HS-27A (cell line): ENCODE data around the gene IDH3A.

ENCODE experiments used
- DNase-seq: peaks from one replicate; pipeline ENCODE4 v3.0.0-alpha.2; 2012; ENCODE audit warnings: low read depth, missing footprints

Gene IDH3A

DNA sequence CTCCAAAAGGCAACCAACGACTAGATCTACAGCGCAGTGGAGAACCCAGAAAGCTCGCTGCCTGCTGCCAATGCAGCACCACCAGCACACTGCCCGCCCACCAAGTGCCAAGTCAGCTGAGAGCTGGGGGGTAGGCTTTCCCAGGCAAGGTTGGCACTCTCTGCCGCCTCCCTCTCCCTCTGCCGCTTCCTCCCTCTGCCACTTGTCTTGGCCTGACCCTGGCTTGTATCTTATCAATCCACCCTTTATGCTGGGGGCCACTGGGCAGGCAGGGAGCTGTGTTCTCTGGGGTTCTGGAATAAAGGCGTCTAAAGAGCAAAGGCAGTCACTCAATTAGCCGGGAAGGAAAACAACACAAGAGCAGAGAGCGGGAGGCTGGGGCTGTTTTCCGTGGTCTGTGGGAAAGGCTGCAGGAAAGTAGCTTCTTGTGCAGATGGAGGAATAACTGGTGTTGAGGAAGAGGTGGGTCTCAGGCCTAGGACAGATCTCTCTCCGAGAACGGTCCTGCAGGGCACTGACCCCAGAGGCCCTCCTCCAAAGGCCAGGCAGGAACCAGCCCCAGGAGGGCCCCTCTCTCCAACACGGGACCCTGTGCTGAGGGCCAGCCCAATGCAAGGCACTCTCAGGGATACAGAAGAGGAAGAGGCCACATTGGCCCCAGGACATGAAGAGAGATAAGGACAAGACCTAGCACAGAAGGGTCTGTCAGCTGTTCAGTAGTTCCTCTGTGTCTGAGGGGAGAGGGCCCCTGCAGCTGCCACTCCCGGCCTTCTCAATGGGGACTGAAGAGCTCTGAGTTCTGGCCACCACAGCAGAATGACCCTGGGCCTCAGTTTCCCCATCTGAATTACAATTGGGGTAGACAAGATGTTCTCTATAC, 54.4 kb downstream of the IDH3A start:
- DNase-seq, result no peak

DNA sequence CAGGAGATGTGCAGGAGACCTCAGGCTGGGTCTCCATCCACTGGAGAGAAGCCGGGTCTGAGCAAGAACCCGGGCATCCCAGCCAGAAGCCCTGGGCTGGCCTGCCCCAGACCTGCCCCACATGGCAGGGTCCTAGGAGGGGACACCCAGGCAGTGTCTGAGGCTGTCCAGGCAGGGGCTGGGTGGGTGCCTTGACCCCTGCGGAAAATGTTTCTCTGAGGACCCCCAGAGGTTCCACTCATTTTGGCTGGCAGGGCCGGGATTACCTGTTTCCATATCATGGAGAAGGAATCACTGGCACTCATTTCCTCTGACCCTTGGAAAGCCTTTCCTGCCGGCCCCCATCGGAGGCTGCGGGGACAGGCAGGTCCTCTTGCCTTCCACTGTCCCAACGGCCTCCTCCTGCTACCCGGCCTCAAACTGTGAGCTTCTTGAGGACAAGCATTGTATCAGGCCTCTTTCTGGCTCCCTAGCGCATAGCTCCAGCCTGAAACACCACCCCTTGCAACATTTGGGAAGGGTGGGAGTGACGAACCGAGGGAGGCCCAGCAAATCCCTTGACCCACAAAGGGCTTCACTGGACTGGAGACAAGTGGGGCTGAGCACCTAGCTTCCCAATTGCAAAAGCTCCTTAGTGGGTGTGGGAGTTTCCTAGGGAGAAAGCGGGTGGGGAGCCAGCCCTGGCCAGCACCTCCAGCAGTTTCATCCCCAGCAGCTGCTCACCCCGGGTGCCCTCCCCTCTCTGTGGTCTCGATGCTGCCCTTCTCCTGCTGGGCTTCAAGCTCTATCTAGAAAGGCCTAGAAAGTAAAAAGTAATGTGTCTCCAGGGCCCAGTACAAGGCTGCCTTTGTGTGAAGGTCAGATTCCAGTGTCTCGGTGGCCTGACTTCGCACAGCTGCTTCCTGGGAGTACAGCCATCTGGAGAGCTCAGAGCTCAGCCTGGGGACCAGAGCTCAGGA, 55.5 kb downstream of the IDH3A start:
- DNase-seq, result no peak

DNA sequence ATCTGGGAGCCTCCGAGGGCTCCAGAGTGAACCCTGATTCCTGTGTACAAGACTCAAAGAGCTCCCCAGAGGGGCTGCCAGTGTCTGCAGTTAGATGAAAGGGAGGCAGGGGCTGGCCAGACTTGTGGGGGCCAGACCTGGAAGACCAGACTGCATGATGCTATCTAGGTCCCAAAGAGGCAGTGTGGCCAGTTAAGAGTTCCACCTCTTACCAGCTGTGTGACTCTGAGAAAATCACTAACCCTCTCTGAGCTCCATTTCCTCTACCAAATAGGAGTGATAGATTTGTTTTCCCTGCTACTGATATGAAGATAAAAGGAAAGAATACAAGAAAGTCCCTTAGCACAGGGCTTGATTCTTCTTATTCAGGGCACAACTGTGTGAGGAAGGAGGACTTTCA, 56.2 kb downstream of the IDH3A start:
- no peak for DNase-seq

DNA sequence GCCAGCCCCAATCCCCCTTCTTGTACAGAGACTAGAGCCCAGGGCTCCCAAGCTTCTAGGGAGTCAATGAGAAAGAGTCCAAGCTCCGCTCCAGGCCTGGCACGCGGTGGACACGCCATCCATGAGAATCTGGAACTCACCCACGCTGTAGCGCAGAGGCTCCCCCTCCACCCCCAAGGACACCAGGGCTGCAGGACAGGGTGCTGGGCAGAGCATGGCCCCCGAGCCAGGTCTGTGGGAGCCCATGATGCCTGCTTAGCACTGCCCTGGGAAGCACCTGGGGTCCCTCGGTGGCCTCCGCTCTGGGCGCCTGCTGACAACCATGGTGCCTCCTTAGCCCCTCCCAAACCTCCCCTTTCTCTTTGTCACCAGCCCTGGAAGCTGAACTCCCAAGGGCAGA, 56.7 kb downstream of the IDH3A start:
- DNase-seq, result no peak

DNA sequence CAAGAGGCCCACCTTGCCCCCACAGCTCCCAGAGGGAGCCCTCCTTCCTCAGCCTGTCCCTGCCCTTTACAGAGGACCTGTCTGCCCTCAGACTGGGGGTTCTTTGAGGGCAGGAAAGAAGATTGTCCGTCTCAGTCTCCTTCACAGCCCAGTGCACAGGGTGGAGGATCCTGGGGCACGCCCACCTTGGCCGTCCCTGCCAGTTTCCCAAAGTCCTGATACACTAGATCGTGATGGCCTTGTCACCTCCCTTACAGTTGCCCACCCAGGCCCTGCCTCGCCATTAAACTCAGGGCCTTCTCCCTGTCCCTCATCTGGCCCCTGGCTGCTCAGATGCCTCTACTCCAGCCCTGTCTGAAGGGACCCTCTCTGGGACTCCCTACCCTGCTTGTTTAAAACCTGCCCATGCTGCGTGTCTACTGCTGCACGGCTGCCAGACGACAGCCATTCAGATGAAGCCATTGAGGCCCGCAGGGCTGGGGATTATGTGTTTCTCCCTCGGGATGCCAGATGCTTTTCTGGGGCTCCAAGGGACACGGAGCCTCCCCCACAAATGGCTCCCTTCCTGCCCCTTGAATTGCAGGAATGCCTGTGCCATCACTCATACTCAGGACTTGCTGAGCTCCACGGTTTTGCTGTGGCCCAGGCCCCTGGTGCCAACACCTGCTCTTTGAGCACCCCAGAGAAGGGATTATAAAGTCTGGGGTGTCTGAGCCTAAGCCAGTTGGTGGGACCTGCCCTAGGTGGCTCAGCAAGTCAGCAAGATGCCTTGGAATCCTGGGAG, 57.4 kb downstream of the IDH3A start:
- DNase-seq, result peak; percentile 59

DNA sequence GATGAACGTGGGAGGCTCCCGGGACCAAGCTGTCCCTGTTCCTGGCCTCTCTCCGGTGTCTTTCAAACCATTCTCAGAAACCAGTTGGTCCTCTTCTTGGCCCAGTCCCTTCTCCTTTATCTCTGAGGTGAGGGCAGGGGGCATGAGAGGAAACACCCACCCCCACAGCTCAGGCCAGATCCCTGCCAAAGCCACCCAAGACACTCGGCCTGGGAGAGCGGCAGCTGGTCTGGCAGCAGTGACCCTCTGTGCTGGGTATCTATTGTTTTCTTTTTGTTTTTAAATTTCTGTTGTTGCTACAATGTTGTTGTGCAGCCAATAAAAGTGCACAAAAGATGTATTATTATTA, 57.9 kb downstream of the IDH3A start:
- no peak for DNase-seq

DNA sequence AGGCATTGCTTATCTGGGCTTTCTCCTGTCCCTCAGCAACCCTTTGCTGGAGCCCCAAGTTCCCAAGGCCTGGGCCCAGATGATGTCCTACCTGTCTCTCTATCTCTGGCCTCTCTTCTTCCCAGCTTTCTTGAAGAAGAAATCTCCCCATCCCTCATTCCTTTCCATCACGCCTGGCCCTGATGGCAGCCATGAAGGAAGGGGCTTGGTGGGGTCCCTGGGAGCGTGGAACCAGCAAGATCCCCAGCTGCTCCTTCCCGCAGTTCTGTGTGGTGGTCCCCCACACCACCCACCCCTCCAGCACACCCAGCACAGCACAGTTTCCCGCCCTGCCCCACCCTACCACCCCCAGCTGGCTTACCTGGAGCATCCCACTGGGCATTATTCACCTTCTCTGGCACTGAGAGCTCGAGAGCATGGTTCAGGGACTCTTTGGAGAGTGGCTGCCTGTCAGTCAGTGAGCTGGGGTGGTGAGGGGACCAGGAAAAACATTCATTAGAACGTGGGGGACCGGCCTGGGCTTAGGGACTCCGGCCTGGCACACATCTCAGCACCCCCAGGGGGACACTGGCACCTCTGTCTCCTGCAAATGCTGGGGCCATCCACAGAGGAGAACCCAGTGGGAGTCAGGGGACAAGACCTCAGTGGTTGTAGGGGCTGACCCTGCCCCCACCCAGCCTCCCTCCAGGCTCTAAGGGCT, 58.6 kb downstream of the IDH3A start:
- no peak for DNase-seq

DNA sequence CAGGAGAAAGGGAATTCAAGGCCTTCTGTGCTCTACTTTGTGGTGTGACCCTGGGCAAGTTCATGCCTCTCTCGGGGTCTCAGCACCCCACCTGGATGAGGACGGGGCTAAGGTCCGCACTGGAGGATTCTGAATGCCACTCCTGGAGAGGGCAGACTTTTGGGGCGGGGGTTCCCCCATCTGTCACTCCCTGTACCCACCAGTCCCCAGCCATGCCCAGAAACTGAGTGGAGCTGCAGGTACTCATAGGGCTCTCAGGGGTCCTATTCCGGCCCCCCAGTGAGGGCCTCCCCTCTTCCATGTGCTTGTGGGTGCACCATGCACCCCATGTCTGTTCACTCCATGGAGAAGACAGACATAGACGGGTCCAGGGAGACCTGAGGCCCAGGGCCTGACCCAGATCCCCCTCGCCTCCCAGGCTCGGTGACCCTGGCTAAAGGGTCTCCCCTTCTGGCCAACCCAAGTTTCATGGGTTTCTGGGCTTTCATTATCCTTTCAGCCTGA, 59.2 kb downstream of the IDH3A start:
- DNase-seq, result no peak

DNA sequence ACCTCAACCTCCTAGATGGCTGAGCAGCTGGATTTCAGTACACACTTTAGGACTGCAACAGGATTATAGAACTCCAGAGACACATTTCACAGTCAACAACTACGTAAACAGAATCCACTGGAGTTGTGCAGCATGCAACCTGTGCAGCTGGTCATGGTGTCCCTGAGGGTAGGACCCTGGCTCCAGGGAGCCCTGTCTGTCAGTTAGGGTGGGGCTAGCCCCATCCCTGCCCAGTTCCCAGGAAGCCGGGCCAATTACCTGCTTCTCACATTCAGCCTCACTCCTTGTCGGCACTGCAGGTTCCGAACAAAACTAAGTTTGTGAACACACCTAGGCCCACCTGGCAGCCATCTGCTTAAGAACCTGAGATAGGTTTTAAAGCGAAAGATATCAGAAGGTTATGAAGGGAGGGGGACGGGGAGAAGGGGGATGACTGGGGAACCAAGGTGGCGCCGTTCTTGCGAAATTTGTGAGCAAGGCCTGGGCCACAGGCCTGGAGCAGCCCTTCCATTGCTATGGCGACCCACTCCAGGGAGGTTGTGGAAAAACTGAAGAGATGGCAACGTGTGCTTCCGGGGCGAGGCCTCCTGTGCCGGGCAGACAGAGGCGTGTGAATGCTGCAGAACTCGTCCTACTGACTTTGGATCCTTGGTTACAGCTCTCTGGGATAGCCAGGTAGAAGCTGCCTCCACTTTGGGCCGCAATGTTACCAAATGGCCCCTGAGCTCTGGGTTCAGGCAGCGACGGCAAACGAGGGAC, 59.9 kb downstream of the IDH3A start:
- no peak for DNase-seq

DNA sequence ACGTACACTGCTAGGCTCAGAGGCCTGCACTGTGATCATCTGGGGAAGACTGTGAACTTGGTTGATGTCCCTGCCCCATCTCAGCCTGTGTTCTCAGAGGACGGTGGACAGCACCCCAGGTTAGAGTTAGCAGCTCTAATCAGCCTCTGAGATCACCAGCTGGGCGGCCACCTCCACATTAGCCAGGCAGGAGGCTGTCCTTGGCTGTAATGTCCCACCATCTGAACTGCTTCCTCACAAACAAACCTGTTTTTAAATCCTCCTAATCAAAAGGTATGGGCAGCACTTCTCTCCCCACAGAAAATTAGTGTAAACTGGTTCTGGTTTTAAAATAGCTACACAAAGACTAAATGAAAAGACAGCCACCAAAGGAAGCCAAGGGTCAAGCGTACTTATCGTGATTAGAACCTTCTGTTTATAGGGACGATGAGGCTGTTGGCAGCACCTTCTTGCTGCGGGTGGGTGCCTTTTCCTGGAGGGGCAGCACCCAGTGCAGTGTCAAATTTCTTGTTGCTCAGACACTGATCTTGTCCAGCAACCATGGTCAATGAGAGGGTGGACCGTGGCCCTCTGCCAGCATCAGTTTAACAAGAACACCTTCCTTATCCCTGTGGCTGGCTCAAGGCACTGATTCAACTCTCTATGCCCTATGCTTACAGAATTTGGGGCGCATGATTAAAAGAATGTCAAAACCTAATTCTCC, 60.6 kb downstream of the IDH3A start:
- no peak for DNase-seq

DNA sequence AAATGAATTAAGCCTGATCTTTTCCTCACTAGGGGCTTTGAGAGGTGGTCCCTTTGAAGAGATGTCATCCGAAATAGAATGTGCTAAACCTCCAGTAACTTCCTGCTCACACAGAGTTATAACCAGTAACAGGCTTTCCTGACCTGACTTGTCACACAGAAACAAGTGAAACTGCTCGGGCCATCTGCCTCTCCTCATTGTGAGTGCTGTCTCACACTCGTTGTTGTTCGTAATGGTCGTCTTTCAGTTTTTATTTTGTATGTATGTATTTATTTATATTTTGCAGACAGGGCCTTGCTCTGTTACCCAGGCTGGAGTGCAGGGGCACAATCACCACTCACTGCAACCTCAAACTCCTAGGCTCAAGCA, 61.2 kb downstream of the IDH3A start:
- no peak for DNase-seq

DNA sequence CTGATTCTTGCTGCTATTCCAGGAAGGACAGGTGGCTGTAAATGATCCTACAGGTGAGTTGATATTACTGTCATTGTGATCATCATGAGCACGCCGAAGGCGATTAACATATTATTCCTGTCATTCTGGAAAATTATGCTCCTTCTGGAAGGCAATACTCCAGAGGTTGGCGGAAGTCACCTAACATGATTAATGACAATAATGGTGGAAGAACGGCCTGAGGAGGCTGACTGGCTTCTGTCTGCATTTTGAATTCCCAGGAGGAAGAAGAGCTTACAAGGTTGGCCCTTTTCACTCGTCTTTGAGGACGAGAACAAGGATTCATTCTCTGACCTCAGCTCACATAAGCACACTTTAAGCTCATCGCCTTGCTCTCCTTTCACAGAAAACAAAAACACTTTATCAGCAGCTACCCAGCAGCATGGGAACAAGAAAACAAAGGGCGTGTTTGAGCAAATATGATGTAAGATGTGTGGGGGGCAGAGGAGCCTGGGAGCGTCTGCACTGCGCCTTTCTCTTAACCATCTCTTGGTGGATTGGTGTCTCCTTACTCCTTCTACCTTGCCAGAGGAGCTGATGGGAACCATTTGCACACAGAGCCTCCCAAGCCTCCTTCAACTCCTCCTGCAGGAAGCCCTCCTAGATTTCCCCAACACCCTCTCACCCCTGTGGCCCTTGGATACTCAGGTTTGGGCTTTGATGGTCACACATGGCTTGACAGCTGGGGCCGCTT, 62.2 kb downstream of the IDH3A start:
- no peak for DNase-seq

DNA sequence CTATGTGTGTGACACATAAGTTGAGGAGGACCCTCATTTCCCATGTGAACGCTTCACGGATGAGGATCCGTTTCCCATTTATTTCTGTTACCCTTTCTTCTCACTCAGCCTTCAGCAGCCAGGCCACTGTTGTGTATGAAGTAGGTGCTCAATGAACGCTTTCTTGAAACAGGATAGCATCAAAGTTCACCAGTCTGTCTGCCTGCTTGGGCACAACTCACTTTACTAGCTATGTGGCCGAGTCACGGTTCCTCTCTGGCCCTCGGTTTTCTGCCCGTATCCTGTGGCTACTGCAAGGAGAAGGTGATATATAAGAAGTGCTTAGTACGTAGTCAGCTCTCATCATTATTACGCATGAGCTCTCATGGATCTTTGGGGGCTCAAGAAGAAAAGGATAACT, 62.8 kb downstream of the IDH3A start:
- DNase-seq, result no peak

DNA sequence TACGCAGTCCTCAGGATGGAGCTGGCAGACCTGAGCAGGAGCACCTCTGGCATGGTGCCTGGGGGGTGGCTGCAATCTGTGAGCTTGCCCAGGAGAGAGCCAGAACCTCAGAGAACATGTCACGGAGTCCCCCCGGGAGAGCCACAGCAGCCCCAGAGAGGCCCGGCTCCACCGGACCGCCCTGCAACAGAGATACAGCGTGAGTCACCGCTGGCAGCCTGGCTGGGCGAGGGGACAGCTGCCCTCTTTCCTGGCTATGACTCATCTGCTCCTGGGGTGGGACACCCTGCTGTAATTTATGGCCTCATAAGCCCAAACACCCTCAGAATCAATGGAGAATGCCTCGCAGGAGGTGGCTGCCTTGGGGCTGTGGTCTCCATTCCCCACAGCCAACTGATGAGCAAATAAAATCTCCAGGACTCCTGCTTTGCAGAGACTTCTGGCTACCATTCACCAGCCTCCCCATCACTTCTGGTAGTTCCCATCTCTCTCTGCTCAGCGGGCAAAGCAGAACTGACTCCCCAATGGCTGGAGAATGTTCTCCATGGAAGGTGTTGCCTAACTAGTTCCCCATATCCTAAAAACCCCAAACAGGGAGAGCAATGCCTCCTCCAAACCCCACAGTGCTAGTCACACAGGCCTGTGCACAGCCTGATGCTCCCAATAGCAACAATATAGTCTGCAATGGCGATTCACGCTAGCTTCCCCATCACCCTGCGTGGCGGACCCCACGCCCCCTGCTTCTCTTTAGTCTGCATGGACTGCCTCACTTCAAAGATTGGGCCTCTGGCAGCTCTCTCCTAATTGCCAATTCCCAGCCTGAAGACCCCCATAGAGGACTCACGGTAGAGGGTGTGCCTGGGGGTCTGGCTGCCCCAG, 63.6 kb downstream of the IDH3A start:
- DNase-seq, result peak; percentile 83

DNA sequence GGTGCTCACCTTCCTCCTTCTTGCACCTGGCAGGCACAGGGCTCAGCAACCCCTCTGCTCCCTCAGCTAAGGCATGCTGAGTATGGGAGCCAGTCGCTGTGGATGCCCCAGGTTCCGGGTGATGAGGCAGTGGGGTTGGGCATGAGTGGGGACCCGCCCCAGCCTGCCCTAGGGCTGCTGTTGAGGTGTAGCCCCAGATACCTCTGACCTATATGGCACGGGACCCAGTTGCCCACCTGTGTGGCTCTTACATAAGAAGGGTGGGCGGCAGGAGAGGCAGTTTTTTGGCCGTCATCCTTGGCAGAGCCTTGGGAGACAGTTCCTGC, 64.2 kb downstream of the IDH3A start:
- DNase-seq, result no peak

DNA sequence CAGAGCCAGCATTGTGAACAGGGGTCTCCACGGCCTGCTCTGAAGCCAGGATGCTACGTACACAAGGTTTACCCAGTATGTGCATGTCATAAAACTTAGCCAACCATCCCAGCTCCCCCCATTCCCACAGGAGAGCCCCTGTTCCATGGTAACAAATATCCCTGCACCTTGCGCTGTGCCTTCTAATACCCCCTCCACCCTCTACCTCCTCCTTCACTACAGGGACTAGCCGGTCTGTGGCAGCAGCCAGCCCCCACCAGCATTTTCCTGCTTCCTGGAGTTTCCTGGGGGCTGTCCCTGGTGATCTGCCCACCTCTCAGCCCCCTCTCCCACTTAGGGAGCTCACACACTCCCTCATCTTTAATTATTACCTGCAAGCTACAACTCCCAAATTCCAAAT, 64.8 kb downstream of the IDH3A start:
- DNase-seq, result no peak

DNA sequence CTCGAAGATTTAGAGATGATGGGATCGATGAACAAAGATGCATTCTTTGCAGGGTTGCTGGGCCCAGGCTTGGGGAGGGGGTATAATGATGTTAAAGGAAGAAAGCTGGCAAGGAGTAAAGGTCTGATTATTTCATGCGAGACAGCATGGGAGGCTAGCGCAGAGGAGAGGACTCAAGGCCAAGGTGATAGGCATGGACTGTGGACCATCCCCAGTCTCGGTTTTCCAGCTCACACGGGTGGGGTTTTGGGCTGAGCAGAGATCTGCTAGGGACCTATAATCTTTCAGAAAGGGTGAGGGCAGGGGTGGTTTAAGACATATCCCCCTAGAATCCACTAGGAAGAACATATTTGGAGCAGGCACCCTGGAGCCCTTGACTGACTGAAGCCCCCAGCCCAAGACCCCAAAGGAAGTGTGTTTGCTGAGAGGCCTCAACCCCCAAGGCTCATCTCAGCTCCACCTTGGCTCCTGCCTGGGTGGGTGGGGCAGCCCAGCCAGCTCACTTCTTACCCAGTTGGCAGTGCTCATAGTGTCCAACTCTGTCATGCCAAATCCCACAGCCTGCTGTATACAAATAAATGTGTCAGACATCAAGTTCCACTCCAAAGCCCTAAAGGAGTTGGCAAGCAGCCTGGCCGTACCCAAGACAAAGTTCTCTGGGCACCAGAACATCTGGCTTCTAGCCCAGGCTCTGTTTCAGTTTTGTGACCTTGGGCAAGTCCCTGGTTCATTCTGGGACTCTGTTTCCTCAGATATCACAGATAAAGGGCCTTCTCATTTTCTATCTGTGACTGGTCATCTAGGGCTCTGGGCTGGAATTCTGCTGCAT, 67.3 kb downstream of the IDH3A start:
- DNase-seq, result peak; percentile 46

DNA sequence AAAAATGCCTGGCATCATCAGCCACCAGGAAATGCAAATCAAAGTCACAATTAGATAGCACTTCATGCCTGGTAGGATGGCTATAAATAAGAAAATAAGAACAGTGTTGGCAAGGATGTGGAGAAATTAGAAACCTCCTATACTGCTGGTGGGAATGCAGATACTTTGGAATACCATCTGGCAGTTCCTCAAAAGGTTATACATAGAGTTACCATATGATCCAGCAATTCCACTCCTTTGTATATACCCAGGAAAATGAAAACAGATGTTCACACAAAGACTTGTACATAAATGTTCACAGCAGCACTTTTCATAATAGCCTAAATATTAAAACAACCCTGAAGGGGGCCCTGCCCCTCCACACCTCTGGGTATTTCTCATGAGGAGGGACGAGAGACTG, 71.6 kb downstream of the IDH3A start:
- DNase-seq, result no peak
